Midbrain (tissue), 1 donor: ENCODE data around the gene SFTPD.
A peak's percentile ranks its signal among the peaks of the same experiment; 100 is the strongest.

Source experiments
- DNase-seq: peaks from one replicate; lab custom pipeline; 2025; lab: John Stamatoyannopoulos, UW

Gene SFTPD

GRCh38 chr10:79944428-79945395 is 4.2 kb downstream of the SFTPD start:
- DNase-seq, result no peak

- DNase-seq, result no peak
These were observed 5.0 kb downstream of the SFTPD start for GRCh38 chr10:79943871-79944270.

GRCh38 chr10:79942261-79943185 is 6.4 kb downstream of the SFTPD start:
- no peak for DNase-seq

GRCh38 chr10:79941585-79942210 is 7.2 kb downstream of the SFTPD start:
- no peak for DNase-seq

- DNase-seq, result no peak
These were observed 7.8 kb downstream of the SFTPD start for GRCh38 chr10:79941146-79941545.

- no peak for DNase-seq
These were observed 8.5 kb downstream of the SFTPD start for GRCh38 chr10:79940431-79940830.

- no peak for DNase-seq
These were observed 8.9 kb downstream of the SFTPD start for GRCh38 chr10:79939969-79940368.

GRCh38 chr10:79938728-79939406 is 10.0 kb downstream of the SFTPD start:
- DNase-seq, result peak; percentile 14

GRCh38 chr10:79937701-79938151 is 11.2 kb downstream of the SFTPD start:
- DNase-seq, result no peak

- DNase-seq, result no peak
These were observed 12.0 kb downstream of the SFTPD start for GRCh38 chr10:79936625-79937615.

- no peak for DNase-seq
These were observed 14.9 kb downstream of the SFTPD start for GRCh38 chr10:79933961-79934360.

- DNase-seq, result no peak
These were observed 16.0 kb downstream of the SFTPD start for GRCh38 chr10:79932841-79933379.

GRCh38 chr10:79932307-79932706 is 16.6 kb downstream of the SFTPD start:
- DNase-seq, result no peak

GRCh38 chr10:79930751-79931150 is 18.2 kb downstream of the SFTPD start:
- no peak for DNase-seq

- no peak for DNase-seq
These were observed 18.6 kb downstream of the SFTPD start for GRCh38 chr10:79930267-79930666.

- DNase-seq, result peak; percentile 67
These were observed 19.4 kb downstream of the SFTPD start for GRCh38 chr10:79929409-79929904.

GRCh38 chr10:79928028-79928583 is 20.8 kb downstream of the SFTPD start:
- no peak for DNase-seq

GRCh38 chr10:79927111-79927828 is 21.6 kb downstream of the SFTPD start:
- peak; percentile 36 for DNase-seq

- DNase-seq, result no peak
These were observed 22.9 kb downstream of the SFTPD start for GRCh38 chr10:79926037-79926436.
